IMR-90 (cell line): ENCODE data around the gene UBE3A. TPM values are rescaled to one million over a fixed set of nuclear protein-coding genes. Genes with fewer than 3 reads are reported as not detected.

ENCODE experiments used
- ATAC-seq: fragments of 200-7000 bp; cut with Tn5 transposase; 2 replicates; pipeline ENCODE4 v1.9.1; 2020; ENCODE audit warnings: low read depth, mild to moderate bottlenecking, moderate library complexity
- BruUV-seq: library from RNA; stranded (reverse); fragments of 400-500 nt; replicated peaks from 2 replicates; lab custom pipeline; 2021; lab: Mats Ljungman, UMichigan
- CTCF ChIA-PET: fragments of 300-600 bp; formaldehyde crosslinking; extraction: SDS; loops from one replicate; lab custom pipeline; 2021; ENCODE audit warnings: antibody characterized with exemption; lab: Yijun Ruan, JAX
- POLR2A ChIA-PET: fragments of 300-600 bp; sonication (Branson Sonifier 250); formaldehyde crosslinking; loops from one replicate; lab custom pipeline; 2022; ENCODE audit warnings: antibody characterized with exemption; ENCODE audit not compliant: unreplicated experiment; lab: Charles Lee
- DNase-seq: peaks from one replicate; pipeline ENCODE4 v3.0.0; 2013
- H2AFZ ChIP-seq: replicated peaks from 2 replicates; pipeline ENCODE3; 2013; ENCODE audit warnings: low read length, mild to moderate bottlenecking; ENCODE audit not compliant: poor library complexity
- H2AK5ac ChIP-seq: 2 replicates; pipeline ENCODE4 v1.6.1; 2013; ENCODE audit warnings: low read depth, low read length, inconsistent platforms
- H2AK9ac ChIP-seq: replicated peaks from 2 replicates; pipeline ENCODE3; 2013; ENCODE audit warnings: mild to moderate bottlenecking, low read depth, low read length, moderate library complexity; ENCODE audit not compliant: poor library complexity
- H2BK120ac ChIP-seq: 2 replicates; pipeline ENCODE4 v1.6.1; 2013; ENCODE audit warnings: low read depth, low read length, inconsistent platforms
- H2BK15ac ChIP-seq: 3 replicates; pipeline ENCODE4 v1.6.1; 2013; ENCODE audit warnings: low read depth, low read length, inconsistent platforms
- H2BK20ac ChIP-seq: 2 replicates; pipeline ENCODE4 v1.6.1; 2013; ENCODE audit warnings: low read depth, mild to moderate bottlenecking, inconsistent platforms, low read length, moderate library complexity
- H2BK5ac ChIP-seq: 2 replicates; pipeline ENCODE4 v1.6.1; 2013; ENCODE audit warnings: mild to moderate bottlenecking, low read depth, low read length, inconsistent platforms; ENCODE audit not compliant: poor library complexity, severe bottlenecking
- H3K14ac ChIP-seq: replicated peaks from 2 replicates; pipeline ENCODE4 v1.6.1; 2013; ENCODE audit warnings: low read depth, low read length, inconsistent platforms
- H3K18ac ChIP-seq: 2 replicates; pipeline ENCODE4 v1.6.1; 2013; ENCODE audit warnings: low read depth, low read length, control low read depth
- H3K23ac ChIP-seq: 2 replicates; pipeline ENCODE4 v1.6.1; 2013; ENCODE audit warnings: low read depth, low read length, inconsistent platforms
- H3K27ac ChIP-seq: 2 replicates; pipeline ENCODE4 v1.5.1; 2013; ENCODE audit warnings: mild to moderate bottlenecking, control low read depth, low read length; ENCODE audit not compliant: insufficient read depth
- H3K27me3 ChIP-seq: 2 replicates; pipeline ENCODE4 v1.6.1; 2013; ENCODE audit warnings: low read length; ENCODE audit not compliant: control insufficient read depth, insufficient read depth
- H3K36me3 ChIP-seq: 2 replicates; pipeline ENCODE4 v1.6.1; 2013; ENCODE audit warnings: low read length, mixed read lengths; ENCODE audit not compliant: control insufficient read depth, insufficient read depth
- H3K4ac ChIP-seq: 2 replicates; pipeline ENCODE4 v1.6.1; 2013; ENCODE audit warnings: low read depth, low read length, inconsistent platforms
- H3K4me1 ChIP-seq: 2 replicates; pipeline ENCODE4 v1.6.1; 2013; ENCODE audit warnings: low read length, mixed read lengths; ENCODE audit not compliant: control insufficient read depth, insufficient read depth
- H3K4me2 ChIP-seq: 2 replicates; pipeline ENCODE4 v1.6.1; 2013; ENCODE audit warnings: low read depth, mild to moderate bottlenecking, control low read depth, low read length, moderate library complexity
- H3K4me3 ChIP-seq: 2 replicates; pipeline ENCODE4 v1.5.1; 2013; ENCODE audit warnings: low read depth, mild to moderate bottlenecking, control low read depth, low read length, moderate library complexity; ENCODE audit not compliant: insufficient read depth
- H3K56ac ChIP-seq: 2 replicates; pipeline ENCODE4 v1.6.1; 2013; ENCODE audit warnings: low read length, inconsistent platforms; ENCODE audit not compliant: insufficient read depth; ENCODE audit errors: extremely low read depth
- H3K79me1 ChIP-seq, 2 experiments: 2 replicates each; pipeline ENCODE4 v1.6.1; 2013; ENCODE audit warnings: low read length in 2 of 2, inconsistent platforms in 1 of 2, low read depth in 1 of 2
- H3K9ac ChIP-seq: 2 replicates; pipeline ENCODE4 v1.6.1; 2013; ENCODE audit warnings: low read depth, low read length, control low read depth
- H3K9me1 ChIP-seq: 2 replicates; pipeline ENCODE4 v1.6.1; 2013; ENCODE audit warnings: low read length, inconsistent platforms; ENCODE audit not compliant: insufficient read depth
- H3K9me3 ChIP-seq: 2 replicates; pipeline ENCODE4 v1.6.1; 2013; ENCODE audit warnings: low read length; ENCODE audit not compliant: control insufficient read depth, insufficient read depth
- H4K20me1 ChIP-seq: 2 replicates; pipeline ENCODE4 v1.6.1; 2013; ENCODE audit warnings: low read length, inconsistent platforms; ENCODE audit not compliant: insufficient read depth
- H4K5ac ChIP-seq: 2 replicates; pipeline ENCODE4 v1.6.1; 2013; ENCODE audit warnings: mild to moderate bottlenecking, low read depth, low read length, control low read depth
- H4K8ac ChIP-seq, 2 experiments: 2 replicates each; pipeline ENCODE4 v1.6.1; 2013; ENCODE audit warnings: low read depth in 2 of 2, low read length in 2 of 2, control low read depth in 1 of 2, inconsistent platforms in 1 of 2
- H4K91ac ChIP-seq: 2 replicates; pipeline ENCODE4 v1.6.1; 2013; ENCODE audit warnings: low read depth, low read length, inconsistent platforms; ENCODE audit not compliant: insufficient read depth
- ELK1 ChIP-seq: fragments of 150-350 bp; IDR thresholded peaks from 2 replicates; pipeline ENCODE4 v1.6.1; 2016; ENCODE audit warnings: low read depth, mild to moderate bottlenecking, low read length, moderate library complexity, borderline replicate concordance
- FOS ChIP-seq: fragments of 150-350 bp; IDR thresholded peaks from 2 replicates; pipeline ENCODE4 v1.6.1; 2016; ENCODE audit warnings: low read depth, low read length
- MAFK ChIP-seq: IDR thresholded peaks from 2 replicates; pipeline ENCODE4 v1.6.1; 2012; ENCODE audit warnings: low read depth, low read length, improper control_type of control experiment
- MAZ ChIP-seq: IDR thresholded peaks from 2 replicates; pipeline ENCODE4 v1.6.1; 2012; ENCODE audit warnings: low read depth, mild to moderate bottlenecking, low read length, improper control_type of control experiment, moderate library complexity, borderline replicate concordance
- MXI1 ChIP-seq: IDR thresholded peaks from 2 replicates; pipeline ENCODE4 v1.6.1; 2012; ENCODE audit warnings: low read depth, mild to moderate bottlenecking, low read length, moderate library complexity, borderline replicate concordance
- NFE2L2 ChIP-seq: fragments of 150-350 bp; IDR thresholded peaks from 2 replicates; pipeline ENCODE4 v1.6.1; 2016; ENCODE audit warnings: low read depth, mild to moderate bottlenecking, low read length
- RAD21 ChIP-seq: IDR thresholded peaks from 2 replicates; pipeline ENCODE4 v1.6.1; 2012; ENCODE audit warnings: low read length, improper control_type of control experiment
- RCOR1 ChIP-seq: IDR thresholded peaks from 2 replicates; pipeline ENCODE4 v1.6.1; 2012; ENCODE audit warnings: mild to moderate bottlenecking, low read length, improper control_type of control experiment; ENCODE audit not compliant: insufficient replicate concordance
- RFX5 ChIP-seq: IDR thresholded peaks from 2 replicates; pipeline ENCODE4 v1.8.0; 2012; ENCODE audit warnings: low read depth, mild to moderate bottlenecking, low read length, moderate library complexity
- USF2 ChIP-seq: fragments of 150-350 bp; IDR thresholded peaks from 2 replicates; pipeline ENCODE4 v1.6.1; 2017; ENCODE audit warnings: mild to moderate bottlenecking, antibody characterized with exemption, low read length, low read depth
- WGBS, 2 experiments: methylation state at CpG; one replicate each; pipeline versions ENCODE4 v1.1.5 to v1.1.7; 2013; ENCODE audit warnings: missing lambda C conversion rate in 2 of 2; ENCODE audit not compliant: insufficient read length in 1 of 2; ENCODE audit errors: extremely low coverage in 2 of 2; 5-methylcytosine and 5-hydroxymethylcytosine counted together
- dilution Hi-C: fragments of 300-500 bp; cut with HindIII; formaldehyde crosslinking; loops from one replicate; pipeline ENCODE4 v1.14.3; 2018; ENCODE audit warnings: low sequenced_read_pairs; ENCODE audit not compliant: unreplicated experiment
- in situ Hi-C: fragments of 300-500 bp; cut with MboI; formaldehyde crosslinking; loops from 3 replicates; pipeline ENCODE4 v1.14.3; 2019; ENCODE audit warnings: low sequenced_read_pairs, inconsistent platforms, mixed read lengths
- intact Hi-C: fragments of 100-400 bp; cut with micrococcal nuclease; formaldehyde crosslinking; loops from 2 replicates; pipeline ENCODE4 v1.10.0; 2022
- polyA plus RNA-seq, 3 experiments: library from polyadenylated mRNA; depleted of rRNA; stranded (reverse); fragments of >200 nt; gene quantifications; 2 replicates each; pipeline ENCODE4 v1.2.3, GENCODE V29; 2012; ENCODE audit warnings: low replicate concordance in 1 of 3
- total RNA-seq: library from RNA; depleted of rRNA; stranded (reverse); fragments of >200 nt; gene quantifications from 2 replicates; pipeline ENCODE4 v1.2.3, GENCODE V29; 2012
- TF ChIP-seq, protein P1 (sequence below): conservative IDR thresholded peaks from 2 replicates; pipeline ENCODE4 v1.5.1; 2012; ENCODE audit warnings: mild to moderate bottlenecking, low read depth, low read length, improper control_type of control experiment

The UBE3A gene
- total and polyA plus RNA-seq, 2 of the 4 experiments (the other 2 are of a cell fraction), result 19.3 to 53.2 TPM

- POLR2A ChIA-PET, result no interaction called here
- Histone ChIP-seq H2AK9ac (no peak overlapping the region), H3K27me3 (no peaks in the 10 kb centered on the region), H3K79me1 (peaks cover 7 to 21% of the 10 kb centered on the region in 2 experiments; a peak in 2 of 4 replicates), H2BK5ac (no peak overlapping the region), H3K56ac (no peak overlapping the region), H3K4ac (no peak overlapping the region), H3K9me3 (no peaks in the 10 kb centered on the region), H4K8ac (no peak overlapping the region), H3K9ac (no peak overlapping the region), H2AFZ (no peak overlapping the region), H4K91ac (no peak overlapping the region), H3K9me1 (peaks cover 6% of the 10 kb centered on the region; the same call in 1 of the 2 replicates), H4K5ac (no peak overlapping the region), H3K36me3 (no peaks in the 10 kb centered on the region), H3K18ac (no peak overlapping the region), H3K4me1 (peaks cover 3% of the 10 kb centered on the region; the same call in 1 of the 2 replicates), H3K27ac (no peak overlapping the region), H3K23ac (no peak overlapping the region), H2AK5ac (no peak overlapping the region), H2BK120ac (no peak overlapping the region), H3K4me2 (no peak overlapping the region), H3K14ac (no peak overlapping the region), H2BK15ac (no peak overlapping the region), H3K4me3 (no peak overlapping the region), H4K20me1 (peaks cover 78% of the 10 kb centered on the region), H2BK20ac (no peak overlapping the region)
- ATAC-seq, result no peak; the same call in 1 of the 2 replicates
- WGBS, 2 experiments, result no CpG with 5 or more reads among the region's 3 CpGs
- dilution Hi-C loops, result no loop called here
- TF ChIP-seq NFE2L2 (no peak), RFX5 (no peak), USF2 (no peak), RAD21 (no peak), FOS (no peak), ELK1 (no peak), MXI1 (no peak), MAZ (no peak), RCOR1 (no peak), MAFK (no peak)
- TF ChIP-seq, protein P1, sequence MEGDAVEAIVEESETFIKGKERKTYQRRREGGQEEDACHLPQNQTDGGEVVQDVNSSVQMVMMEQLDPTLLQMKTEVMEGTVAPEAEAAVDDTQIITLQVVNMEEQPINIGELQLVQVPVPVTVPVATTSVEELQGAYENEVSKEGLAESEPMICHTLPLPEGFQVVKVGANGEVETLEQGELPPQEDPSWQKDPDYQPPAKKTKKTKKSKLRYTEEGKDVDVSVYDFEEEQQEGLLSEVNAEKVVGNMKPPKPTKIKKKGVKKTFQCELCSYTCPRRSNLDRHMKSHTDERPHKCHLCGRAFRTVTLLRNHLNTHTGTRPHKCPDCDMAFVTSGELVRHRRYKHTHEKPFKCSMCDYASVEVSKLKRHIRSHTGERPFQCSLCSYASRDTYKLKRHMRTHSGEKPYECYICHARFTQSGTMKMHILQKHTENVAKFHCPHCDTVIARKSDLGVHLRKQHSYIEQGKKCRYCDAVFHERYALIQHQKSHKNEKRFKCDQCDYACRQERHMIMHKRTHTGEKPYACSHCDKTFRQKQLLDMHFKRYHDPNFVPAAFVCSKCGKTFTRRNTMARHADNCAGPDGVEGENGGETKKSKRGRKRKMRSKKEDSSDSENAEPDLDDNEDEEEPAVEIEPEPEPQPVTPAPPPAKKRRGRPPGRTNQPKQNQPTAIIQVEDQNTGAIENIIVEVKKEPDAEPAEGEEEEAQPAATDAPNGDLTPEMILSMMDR, result no peak
- in situ Hi-C loops, result loop anchor here (10.0 kb wide), 2 partner anchors 97 to 287 kb away; no protein-coding TSS in a partner anchor
- CTCF ChIA-PET, result no interaction called here
- no TSS peak for BruUV-seq
- intact Hi-C loops, result no loop called here
- DNase-seq, result no peak
Measured at GRCh38 chr15:25431836-25432561, 6.8 kb downstream of the UBE3A start.
